RWPE1 (cell line): ENCODE measurements around the gene AZIN2.

Experiments
- CTCF ChIA-PET: fragments of 350-600 bp; sonication (Branson Sonifier 250); formaldehyde crosslinking; extraction: SDS; loops from one replicate; lab custom pipeline; 2021; lab: Yijun Ruan, JAX
- POLR2A ChIA-PET: fragments of 400-600 bp; formaldehyde crosslinking; extraction: SDS; loops from one replicate; lab custom pipeline; 2020; ENCODE audit warnings: antibody characterized with exemption; ENCODE audit not compliant: low non-redundant PET; lab: Yijun Ruan, JAX
- DNase-seq: peaks from one replicate; pipeline ENCODE4 v3.0.0; 2012; ENCODE audit warnings: low spot score
- H3K27ac ChIP-seq: fragments of 450-650 bp; 2 replicates; pipeline ENCODE4 v1.5.1; 2017
- TF ChIP-seq, protein P1 (sequence below): fragments of 450-650 bp; conservative IDR thresholded peaks from 2 replicates; pipeline ENCODE4 v1.5.1; 2017; ENCODE audit warnings: low read depth, mild to moderate bottlenecking

AZIN2 gene

DNA sequence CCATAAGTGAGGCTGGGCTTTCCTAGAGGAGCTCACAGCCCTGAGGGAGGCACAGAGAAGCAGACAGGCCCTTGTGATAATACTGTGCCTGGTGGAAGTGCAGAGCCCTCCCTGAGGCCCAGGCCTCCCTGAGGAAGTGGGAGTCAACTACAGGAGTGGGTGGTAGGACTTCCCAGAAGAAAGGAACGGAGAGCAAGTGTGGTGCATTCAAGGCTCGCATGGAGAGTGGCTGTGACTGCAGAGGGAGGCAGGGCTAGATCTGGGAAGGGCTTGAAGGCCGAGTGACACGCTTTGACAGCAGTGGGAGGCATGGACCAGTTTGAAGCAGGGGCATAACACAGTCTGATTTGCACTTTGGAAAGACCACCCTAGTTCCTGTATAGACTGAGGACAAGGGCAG, 37.3 kb downstream of the AZIN2 start:
- no peak overlapping the region for H3K27ac ChIP-seq
- ChIA-PET CTCF (no interaction called here), POLR2A (no interaction called here)
- no peak for DNase-seq
- TF ChIP-seq, protein P1, sequence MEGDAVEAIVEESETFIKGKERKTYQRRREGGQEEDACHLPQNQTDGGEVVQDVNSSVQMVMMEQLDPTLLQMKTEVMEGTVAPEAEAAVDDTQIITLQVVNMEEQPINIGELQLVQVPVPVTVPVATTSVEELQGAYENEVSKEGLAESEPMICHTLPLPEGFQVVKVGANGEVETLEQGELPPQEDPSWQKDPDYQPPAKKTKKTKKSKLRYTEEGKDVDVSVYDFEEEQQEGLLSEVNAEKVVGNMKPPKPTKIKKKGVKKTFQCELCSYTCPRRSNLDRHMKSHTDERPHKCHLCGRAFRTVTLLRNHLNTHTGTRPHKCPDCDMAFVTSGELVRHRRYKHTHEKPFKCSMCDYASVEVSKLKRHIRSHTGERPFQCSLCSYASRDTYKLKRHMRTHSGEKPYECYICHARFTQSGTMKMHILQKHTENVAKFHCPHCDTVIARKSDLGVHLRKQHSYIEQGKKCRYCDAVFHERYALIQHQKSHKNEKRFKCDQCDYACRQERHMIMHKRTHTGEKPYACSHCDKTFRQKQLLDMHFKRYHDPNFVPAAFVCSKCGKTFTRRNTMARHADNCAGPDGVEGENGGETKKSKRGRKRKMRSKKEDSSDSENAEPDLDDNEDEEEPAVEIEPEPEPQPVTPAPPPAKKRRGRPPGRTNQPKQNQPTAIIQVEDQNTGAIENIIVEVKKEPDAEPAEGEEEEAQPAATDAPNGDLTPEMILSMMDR: no peak

DNA sequence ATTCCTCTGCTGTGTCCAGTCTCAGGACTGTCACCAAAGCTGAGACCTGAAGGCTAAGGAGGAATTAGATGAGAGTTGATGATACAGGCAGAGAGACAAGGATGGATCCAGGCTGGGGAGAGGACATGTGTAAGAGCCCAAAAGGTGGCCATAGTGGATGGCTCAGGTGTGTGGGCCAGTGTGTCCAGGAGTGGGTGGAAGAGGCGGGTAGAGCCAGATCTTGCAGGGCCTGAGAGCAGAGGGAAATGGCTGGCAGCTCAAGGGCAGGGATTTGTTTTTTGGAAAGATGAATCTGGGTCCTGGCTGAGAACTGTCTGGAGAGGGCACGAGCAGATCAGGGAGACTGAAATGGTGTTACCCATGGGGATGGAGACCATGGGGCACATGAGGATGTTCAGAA, 38.1 kb downstream of the AZIN2 start:
- DNase-seq: no peak
- ChIA-PET POLR2A (no interaction called here), CTCF (no interaction called here)
- no peak overlapping the region for H3K27ac ChIP-seq
- TF ChIP-seq, protein P1: no peak

DNA sequence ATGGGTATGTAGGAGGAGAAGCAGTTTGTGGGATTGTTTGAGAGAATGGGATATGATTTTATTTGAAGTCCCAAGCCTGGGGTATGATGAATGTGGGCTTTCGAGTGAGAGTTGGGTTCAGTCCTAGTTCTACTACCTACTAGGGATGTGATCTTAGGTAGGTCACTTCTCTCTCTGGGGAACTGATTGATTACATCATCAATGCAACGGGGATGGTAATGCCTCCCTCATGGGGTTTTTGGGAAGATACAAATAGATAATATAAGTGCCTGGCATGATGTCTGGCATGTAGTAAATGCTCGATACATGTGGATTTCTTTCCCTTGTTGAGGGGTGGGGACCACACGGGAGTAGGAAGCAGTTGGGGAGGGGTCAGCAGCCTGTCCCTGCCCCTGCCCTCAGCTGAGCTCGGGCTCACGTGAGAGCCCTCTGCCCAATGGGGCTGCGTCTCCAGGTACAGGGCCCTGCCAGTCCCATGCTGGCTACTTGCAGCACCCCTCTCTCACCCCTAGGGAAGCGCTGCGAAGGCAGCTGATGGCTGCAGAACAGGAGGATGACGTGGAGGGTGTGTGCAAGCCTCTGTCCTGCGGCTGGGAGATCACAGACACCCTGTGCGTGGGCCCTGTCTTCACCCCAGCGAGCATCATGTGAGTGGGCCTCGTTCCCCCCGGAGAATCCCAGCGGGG, 38.7 kb downstream of the AZIN2 start:
- TF ChIP-seq, protein P1: no peak
- no peak for DNase-seq
- ChIA-PET CTCF (no interaction called here), POLR2A (no interaction called here)
- no peak overlapping the region for H3K27ac ChIP-seq

DNA sequence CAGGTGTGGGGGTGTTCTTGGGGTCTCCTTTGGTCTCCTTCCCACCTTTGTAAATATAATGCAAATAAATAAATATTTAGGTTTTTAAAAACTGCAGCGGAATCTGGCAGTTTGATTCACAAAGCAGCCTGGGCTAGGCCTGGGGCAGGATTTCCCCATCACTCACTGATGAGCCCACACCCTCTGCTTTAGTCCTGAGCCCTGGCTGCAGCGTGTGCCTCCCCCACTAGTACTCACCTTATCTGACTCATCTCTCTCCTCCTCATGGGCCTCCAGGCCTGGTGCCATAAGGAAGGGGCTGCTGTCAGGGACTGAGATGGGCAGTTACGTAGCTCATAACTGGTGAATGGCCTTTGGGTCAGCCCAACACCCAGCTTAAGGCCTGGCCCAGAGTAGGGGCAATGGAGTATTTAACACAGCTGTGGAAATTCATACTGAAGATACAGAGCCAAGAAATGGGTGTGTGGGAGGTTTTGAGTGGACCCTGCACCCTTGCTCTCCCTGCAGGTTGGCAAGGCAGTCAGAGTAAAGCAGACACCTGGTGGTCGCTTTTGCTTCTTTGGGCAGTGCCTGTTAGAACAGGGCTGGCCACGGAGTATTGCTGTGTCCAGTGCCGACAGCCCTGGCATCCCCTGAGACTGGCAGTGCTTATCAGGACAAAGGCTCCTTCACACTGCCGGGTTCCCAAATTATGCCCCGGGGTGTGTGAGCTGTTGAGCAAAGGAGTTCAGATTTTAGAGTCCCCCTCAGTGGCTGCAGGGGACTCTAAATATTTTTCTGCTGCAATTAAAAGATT, 39.7 kb downstream of the AZIN2 start:
- ChIA-PET CTCF (no interaction called here), POLR2A (no interaction called here)
- peak; percentile 71 for DNase-seq
- H3K27ac ChIP-seq: no peak overlapping the region
- TF ChIP-seq, protein P1: no peak

DNA sequence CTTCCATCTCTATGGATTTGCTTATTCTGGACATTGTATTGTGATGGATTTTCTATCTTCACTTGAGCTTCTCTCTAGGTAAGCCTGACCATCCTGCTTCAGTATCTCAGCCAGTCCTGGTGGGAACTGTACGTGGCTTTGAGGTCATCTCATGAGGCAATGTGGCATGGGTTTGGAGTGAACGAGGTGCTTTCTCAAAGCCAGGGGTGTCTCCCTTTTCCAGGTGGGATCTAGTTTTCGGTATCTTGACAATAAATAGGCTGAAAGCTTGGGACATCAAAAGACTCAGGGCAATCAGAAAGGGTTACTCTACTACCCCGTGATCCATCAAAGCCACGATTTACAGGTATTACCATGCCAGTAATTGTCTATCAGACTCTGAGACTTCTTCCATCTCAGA, 40.8 kb downstream of the AZIN2 start:
- TF ChIP-seq, protein P1: no peak
- POLR2A ChIA-PET: no interaction called here
- no peak for DNase-seq
- no peak overlapping the region for H3K27ac ChIP-seq
- CTCF ChIA-PET: no interaction called here

DNA sequence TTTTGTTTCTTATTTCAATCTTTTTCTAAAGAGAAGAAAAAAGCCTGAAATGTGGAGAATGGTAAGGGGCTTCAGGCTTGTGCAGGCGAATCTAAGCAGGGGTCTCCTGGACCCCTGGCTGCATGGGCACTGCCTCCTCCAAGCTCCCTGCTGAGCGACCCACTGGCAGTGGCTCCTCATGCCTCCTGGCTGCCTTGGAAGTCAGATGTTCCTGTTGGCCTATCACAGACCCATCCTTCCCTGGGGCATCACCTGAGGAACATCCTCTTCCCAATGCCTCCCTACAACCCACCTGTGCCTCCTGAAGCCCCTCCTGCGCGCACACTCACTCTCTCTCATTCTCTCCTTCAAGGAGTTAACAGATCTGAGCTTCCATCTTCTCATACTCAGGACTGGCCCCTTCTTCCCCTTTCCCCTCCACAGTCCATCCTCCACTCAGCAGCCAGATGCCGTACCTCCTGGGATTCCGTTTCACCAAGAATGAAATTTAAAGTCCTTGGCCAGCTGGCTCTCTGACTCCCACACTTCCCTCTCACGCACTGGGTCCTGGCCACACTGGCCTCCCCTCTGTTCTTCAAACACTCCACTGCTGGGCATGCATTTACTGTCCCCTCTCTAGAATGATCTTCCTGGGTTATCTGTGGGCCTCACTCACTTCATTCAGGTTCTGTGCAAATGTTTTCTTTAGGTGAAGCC, 41.7 kb downstream of the AZIN2 start:
- CTCF ChIA-PET: interaction anchor here (0.6 kb wide), 2 partner anchors 36 to 51 kb away, joined by 3 read pairs; no protein-coding TSS in a partner anchor
- peak overlapping the region; percentile 15; the same call in 1 of the 2 replicates for H3K27ac ChIP-seq
- TF ChIP-seq, protein P1: no peak
- POLR2A ChIA-PET: no interaction called here
- no peak for DNase-seq
